Neural crest cell (in vitro differentiated cells): ENCODE results near the gene CCM2L. TPM values are rescaled to one million over a fixed set of nuclear protein-coding genes. Genes with fewer than 3 reads are reported as not detected.

Experiments used
- DNase-seq: peaks from one replicate; pipeline ENCODE4 v3.0.0; 2021; ENCODE audit warnings: low read depth, mixed read lengths, low spot score
- H3K27ac Mint-ChIP-seq: one replicate; pipeline ENCODE4 v1.8.0; 2021; ENCODE audit warnings: mild to moderate bottlenecking, mixed read lengths; ENCODE audit not compliant: unreplicated experiment
- H3K27me3 Mint-ChIP-seq: 2 replicates; pipeline ENCODE4 v1.8.0; 2021; ENCODE audit warnings: low read depth, mild to moderate bottlenecking, mixed read lengths
- H3K36me3 Mint-ChIP-seq: 2 replicates; pipeline ENCODE4 v1.8.0; 2021; ENCODE audit warnings: low read depth, mild to moderate bottlenecking, mixed read lengths
- H3K4me1 Mint-ChIP-seq: 2 replicates; pipeline ENCODE4 v1.8.0; 2021; ENCODE audit warnings: mixed read lengths
- H3K4me3 Mint-ChIP-seq: one replicate; pipeline ENCODE4 v1.8.0; 2021; ENCODE audit warnings: mild to moderate bottlenecking, mixed read lengths
- H3K9me3 Mint-ChIP-seq: 2 replicates; pipeline ENCODE4 v1.8.0; 2021; ENCODE audit warnings: mixed read lengths
- CTCF ChIP-seq: fragments of 200-600 bp; sonication (generic); conservative IDR thresholded peaks from 2 replicates; pipeline ENCODE4 v1.5.0; 2021; ENCODE audit warnings: antibody characterized with exemption, mild to moderate bottlenecking
- total RNA-seq: library from RNA; stranded (reverse); gene quantifications from 2 replicates; pipeline ENCODE4 v1.2.1, GENCODE V29; 2021

The CCM2L gene
- total RNA-seq, 1 donor from 2014 or later: 0.26 TPM

GRCh38 chr20:32021091-32021490 lies 10.9 kb downstream of the CCM2L start:
- Mint-ChIP-seq H3K27ac (no peak overlapping the region), H3K4me3 (peak overlapping the region; percentile 67), H3K36me3 (no peaks in the 10 kb centered on the region), H3K4me1 (peaks cover 9% of the 10 kb centered on the region), H3K27me3 (peaks cover 93% of the 10 kb centered on the region), H3K9me3 (no peaks in the 10 kb centered on the region)
- no peak for DNase-seq
- TF ChIP-seq CTCF: no peak

GRCh38 chr20:32024683-32025295 lies 14.6 kb downstream of the CCM2L start:
- H3K27me3 Mint-ChIP-seq: peaks cover 86% of the 10 kb centered on the region
- H3K27ac Mint-ChIP-seq: no peak overlapping the region

GRCh38 chr20:32027643-32028042 lies 17.4 kb downstream of the CCM2L start:
- Mint-ChIP-seq H3K36me3 (no peaks in the 10 kb centered on the region), H3K27ac (no peak overlapping the region), H3K4me1 (no peaks in the 10 kb centered on the region), H3K4me3 (no peak overlapping the region), H3K27me3 (peaks cover 83% of the 10 kb centered on the region), H3K9me3 (no peaks in the 10 kb centered on the region)
- TF ChIP-seq CTCF: no peak
- DNase-seq: no peak

More at GRCh38 chr20:32024683-32025295, 14.6 kb downstream of the CCM2L start:
- DNase-seq: no peak
- Mint-ChIP-seq H3K4me1 (peaks cover 4% of the 10 kb centered on the region), H3K4me3 (no peak overlapping the region), H3K36me3 (no peaks in the 10 kb centered on the region), H3K9me3 (no peaks in the 10 kb centered on the region)
- no peak for TF ChIP-seq CTCF

- H3K27me3 Mint-ChIP-seq: peaks cover 83% of the 10 kb centered on the region
- H3K9me3 Mint-ChIP-seq: no peaks in the 10 kb centered on the region
- H3K4me1 Mint-ChIP-seq: no peaks in the 10 kb centered on the region
- no peak for DNase-seq
- H3K36me3 Mint-ChIP-seq: no peaks in the 10 kb centered on the region
- no peak for TF ChIP-seq CTCF
- no peak overlapping the region for H3K4me3 Mint-ChIP-seq
- no peak overlapping the region for H3K27ac Mint-ChIP-seq
Measured at GRCh38 chr20:32028647-32029372, 18.6 kb downstream of the CCM2L start.

GRCh38 chr20:32029561-32029960 lies 19.3 kb downstream of the CCM2L start:
- Mint-ChIP-seq H3K9me3 (no peaks in the 10 kb centered on the region), H3K4me3 (no peak overlapping the region), H3K27ac (no peak overlapping the region), H3K36me3 (no peaks in the 10 kb centered on the region), H3K4me1 (no peaks in the 10 kb centered on the region), H3K27me3 (peaks cover 82% of the 10 kb centered on the region)
- DNase-seq: no peak
- no peak for TF ChIP-seq CTCF
